HCT116 (cell line): ENCODE results near the gene XPO4. TPM values are rescaled to one million over a fixed set of nuclear protein-coding genes. Genes with fewer than 3 reads are reported as not detected.

Experiments used
- total RNA-seq: library from RNA; stranded (reverse); gene quantifications from one replicate; pipeline ENCODE4 v1.2.1, GENCODE V29; 2021; ENCODE audit not compliant: unreplicated experiment

The XPO4 gene
- total RNA-seq, 1 experiment from 2014 or later, result 29.7 TPM

Other genes starting within 250 kb of the XPO4 start
- 0.25 TPM for gene IL17D, start 199.0 kb downstream of the XPO4 start, total RNA-seq
- gene EEF1AKMT1, start 128.8 kb downstream of the XPO4 start, total RNA-seq, result 9.8 TPM
- 18.8 TPM for gene LATS2, start 158.8 kb upstream of the XPO4 start, total RNA-seq
- gene SAP18, start 237.4 kb upstream of the XPO4 start, total RNA-seq, result 294 TPM